Liver (tissue), 9 donors: ENCODE measurements around the gene BAIAP2. TPM values are rescaled to one million over a fixed set of nuclear protein-coding genes. Genes with fewer than 3 reads are reported as not detected.

Experiments
- DNase-seq: peaks from one replicate; pipeline ENCODE4 v3.0.0-alpha.2; 2017; ENCODE audit warnings: low spot score
- H3K27ac ChIP-seq, 2 donors: one replicate each; pipeline ENCODE4 v1.7.0; 2013; ENCODE audit warnings: inconsistent platforms in 2 of 2, low read length in 2 of 2, control low read depth in 1 of 2, low read depth in 1 of 2, mild to moderate bottlenecking in 1 of 2
- H3K27me3 ChIP-seq, 4 donors: one replicate each; pipeline versions ENCODE4 v1.6.1 to v1.7.0; 2013; ENCODE audit warnings: low read length in 3 of 4, inconsistent platforms in 1 of 4, mild to moderate bottlenecking in 1 of 4, moderate library complexity in 1 of 4; ENCODE audit not compliant: control insufficient read depth in 4 of 4, insufficient read depth in 4 of 4
- H3K36me3 ChIP-seq, 4 donors: one replicate each; pipeline versions ENCODE4 v1.6.1 to v1.7.0; 2013; ENCODE audit warnings: low read length in 3 of 4, mild to moderate bottlenecking in 3 of 4, low read depth in 1 of 4, moderate library complexity in 1 of 4; ENCODE audit not compliant: control insufficient read depth in 4 of 4, insufficient read depth in 3 of 4
- H3K4me1 ChIP-seq, 4 donors: one replicate each; pipeline versions ENCODE4 v1.6.1 to v1.7.0; 2013; ENCODE audit warnings: low read length in 3 of 4, mild to moderate bottlenecking in 3 of 4, moderate library complexity in 1 of 4; ENCODE audit not compliant: control insufficient read depth in 4 of 4, insufficient read depth in 4 of 4
- H3K4me3 ChIP-seq, 3 donors: one replicate each; pipeline versions ENCODE4 v1.6.1 to v1.7.0; 2013; ENCODE audit warnings: low read length in 3 of 3, control low read depth in 1 of 3, low read depth in 1 of 3, mild to moderate bottlenecking in 1 of 3
- H3K9ac ChIP-seq, 2 donors: one replicate each; pipeline ENCODE4 v1.7.0; 2013; ENCODE audit warnings: low read length in 2 of 2, mild to moderate bottlenecking in 2 of 2, moderate library complexity in 2 of 2, control low read depth in 1 of 2, low read depth in 1 of 2
- H3K9me3 ChIP-seq, 4 donors: one replicate each; pipeline versions ENCODE4 v1.6.1 to v1.7.0; 2013; ENCODE audit warnings: low read length in 3 of 4; ENCODE audit not compliant: control insufficient read depth in 4 of 4
- ATF3 ChIP-seq: IDR thresholded peaks from 2 replicates; pipeline ENCODE4 v1.6.1; 2016; ENCODE audit warnings: antibody characterized with exemption
- CTCF ChIP-seq: fragments of 150-350 bp; IDR thresholded peaks from 2 replicates; pipeline ENCODE4 v1.5.1; 2017; ENCODE audit warnings: improper control_type of control experiment, low read depth, low read length; ENCODE audit not compliant: missing input control
- EGR1 ChIP-seq, 2 donors: IDR thresholded peaks; 2 replicates each; pipeline ENCODE4 v1.6.1; 2016 to 2018; ENCODE audit warnings: antibody characterized with exemption in 2 of 2, low read depth in 2 of 2
- FOXA1 ChIP-seq: IDR thresholded peaks from 2 replicates; pipeline ENCODE4 v1.6.1; 2016; ENCODE audit warnings: antibody characterized with exemption
- FOXA2 ChIP-seq: IDR thresholded peaks from 2 replicates; pipeline ENCODE4 v1.6.1; 2016; ENCODE audit warnings: antibody characterized with exemption
- GABPA ChIP-seq, 2 donors: IDR thresholded peaks in 1 of 2; conservative IDR thresholded peaks in 1 of 2; 2 replicates each; pipeline ENCODE4 v1.6.1; 2016; ENCODE audit warnings: antibody characterized with exemption in 2 of 2, mild to moderate bottlenecking in 1 of 2, moderate library complexity in 1 of 2
- HNF4A ChIP-seq, 2 donors: conservative IDR thresholded peaks; 2 replicates each; pipeline ENCODE4 v1.6.1; 2016; ENCODE audit warnings: antibody characterized with exemption in 2 of 2, mild to moderate bottlenecking in 2 of 2
- HNF4G ChIP-seq: IDR thresholded peaks from 2 replicates; pipeline ENCODE4 v1.6.1; 2016; ENCODE audit warnings: antibody characterized with exemption
- JUND ChIP-seq, 2 donors: IDR thresholded peaks; 2 replicates each; pipeline ENCODE4 v1.6.1; 2016; ENCODE audit warnings: antibody characterized with exemption in 2 of 2
- MAX ChIP-seq: IDR thresholded peaks from 2 replicates; pipeline ENCODE4 v1.6.1; 2016; ENCODE audit warnings: antibody characterized with exemption
- NR2F2 ChIP-seq: IDR thresholded peaks from 2 replicates; pipeline ENCODE4 v1.6.1; 2016; ENCODE audit warnings: antibody characterized with exemption
- RAD21 ChIP-seq, 2 donors: IDR thresholded peaks; 2 replicates each; pipeline ENCODE4 v1.6.1; 2016; ENCODE audit warnings: antibody characterized with exemption in 2 of 2, mild to moderate bottlenecking in 2 of 2
- REST ChIP-seq: IDR thresholded peaks from 2 replicates; pipeline ENCODE4 v1.6.1; 2016; ENCODE audit warnings: antibody characterized with exemption, mild to moderate bottlenecking
- RXRA ChIP-seq, 2 donors: IDR thresholded peaks; 2 replicates each; pipeline ENCODE4 v1.6.1; 2017 to 2018; ENCODE audit warnings: antibody characterized with exemption in 2 of 2, mild to moderate bottlenecking in 1 of 2
- SP1 ChIP-seq: IDR thresholded peaks from 2 replicates; pipeline ENCODE4 v1.6.1; 2018; ENCODE audit warnings: antibody characterized with exemption, mild to moderate bottlenecking
- TAF1 ChIP-seq: conservative IDR thresholded peaks from 2 replicates; pipeline ENCODE4 v1.6.1; 2016; ENCODE audit warnings: antibody characterized with exemption, mild to moderate bottlenecking
- YY1 ChIP-seq: IDR thresholded peaks from 2 replicates; pipeline ENCODE4 v1.6.1; 2016; ENCODE audit warnings: antibody characterized with exemption, mild to moderate bottlenecking
- ZBTB33 ChIP-seq: IDR thresholded peaks from 2 replicates; pipeline ENCODE4 v1.6.1; 2016; ENCODE audit warnings: antibody characterized with exemption
- whole genome bisulfite sequencing: extraction: QIAGEN DNeasy Blood & Tissue Kit; methylation state at CpG from one replicate; pipeline ENCODE4 v1.1.7; 2013; 5-methylcytosine and 5-hydroxymethylcytosine counted together
- polyA plus RNA-seq, 2 donors: library from polyadenylated mRNA; stranded (reverse) in 1 of 2; unstranded in 1 of 2; fragments of 200-250 nt in 1 of 2; fragments of >200 nt in 1 of 2; fragmentation: Nextera tagmentation in 1 of 2; extraction: Ambion mirVana in 1 of 2; gene quantifications; one replicate each; pipeline versions ENCODE4 v1.2.1 to v1.2.3, GENCODE V29; 2013 to 2015
- total RNA-seq, 2 donors: library from RNA; depleted of rRNA; stranded (reverse); fragments of >200 nt; gene quantifications; one replicate each; pipeline ENCODE4 v1.2.3, GENCODE V29; 2014
- donor health status: healthy.
- donor health status: healthy.
- donor health status: healthy.
- donor health status: healthy.
- donor health status: healthy.

Gene BAIAP2
- total and polyA plus RNA-seq, 4 donors: 8.1 to 61.3 (median 44.9) TPM

GRCh38 chr17:81161536-81161935 lies 126.6 kb downstream of the BAIAP2 start:
- no peak overlapping the region for H3K27ac ChIP-seq
- no peaks in the 10 kb centered on the region for H3K36me3 ChIP-seq
- H3K9me3 ChIP-seq: no peaks in the 10 kb centered on the region
- H3K9ac ChIP-seq: no peak overlapping the region
- no peak overlapping the region for H3K4me3 ChIP-seq
- H3K4me1 ChIP-seq: peaks cover 0 to 11% (median 3%) of the 10 kb centered on the region in 4 donors
- 93% methylated on average over 15 of the region's 15 CpGs for WGBS
- no peak for DNase-seq
- TF ChIP-seq ATF3 (no peak), HNF4A (conservative IDR thresholded peaks at IDR 0.05) (no peak), YY1 (no peak), GABPA (IDR thresholded peaks at IDR 0.05 in 1 of 2, conservative IDR thresholded peaks at IDR 0.05 in 1 of 2) (no peak), SP1 (no peak), HNF4G (no peak), CTCF (no peak), TAF1 (no peak), NR2F2 (no peak), FOXA1 (no peak), RAD21 (IDR thresholded peaks at IDR 0.05) (no peak), RXRA (IDR thresholded peaks at IDR 0.05) (no peak), REST (no peak), MAX (no peak)
- no peaks in the 10 kb centered on the region for H3K27me3 ChIP-seq

GRCh38 chr17:81161972-81162371 lies 127.0 kb downstream of the BAIAP2 start:
- no peak overlapping the region for H3K4me3 ChIP-seq
- no peak overlapping the region for H3K9ac ChIP-seq
- WGBS: 90% methylated on average over 16 of the region's 16 CpGs
- H3K27ac ChIP-seq: no peak overlapping the region
- DNase-seq: no peak
- H3K36me3 ChIP-seq: no peaks in the 10 kb centered on the region
- H3K9me3 ChIP-seq: no peaks in the 10 kb centered on the region
- H3K27me3 ChIP-seq: no peaks in the 10 kb centered on the region
- H3K4me1 ChIP-seq: peaks cover 0 to 12% (median 3%) of the 10 kb centered on the region in 4 donors
- TF ChIP-seq HNF4G (no peak), ATF3 (no peak), FOXA1 (no peak), CTCF (no peak), RAD21 (IDR thresholded peaks at IDR 0.05) (no peak), ZBTB33 (no peak), NR2F2 (no peak), HNF4A (conservative IDR thresholded peaks at IDR 0.05) (no peak), EGR1 (IDR thresholded peaks at IDR 0.05; ENCODE audit: low read depth in 2 of 2) (no peak), FOXA2 (no peak), SP1 (no peak), MAX (no peak), GABPA (IDR thresholded peaks at IDR 0.05 in 1 of 2, conservative IDR thresholded peaks at IDR 0.05 in 1 of 2) (no peak), JUND (IDR thresholded peaks at IDR 0.05) (no peak), YY1 (no peak), TAF1 (no peak), RXRA (IDR thresholded peaks at IDR 0.05) (no peak)
